ENCODE data around the gene FGF4.

The FGF4 gene

DNA sequence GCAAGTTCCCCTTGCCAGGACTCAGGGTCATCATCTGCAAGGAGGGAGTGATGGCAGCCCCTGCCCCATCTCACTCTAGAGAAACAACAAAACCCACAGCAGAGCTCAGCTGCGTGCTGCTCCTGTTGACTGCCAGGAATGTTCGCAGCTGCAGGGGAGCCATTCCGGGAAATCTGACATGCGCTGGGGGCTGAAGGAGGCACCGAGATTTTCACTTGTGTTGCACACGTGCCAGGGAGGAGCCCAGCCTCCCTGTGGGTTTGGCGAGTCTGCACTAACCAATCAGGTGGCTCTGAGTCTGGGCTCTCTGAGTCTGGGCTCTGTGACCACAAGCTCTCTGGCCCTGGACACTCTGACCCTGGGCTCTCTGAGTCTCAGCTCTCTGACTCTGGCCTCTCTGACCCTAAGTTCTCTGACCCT, 33.5 kb upstream of the FGF4 start:
- DNase-seq (ENCODE audit: low read depth): no peak
- H3K4me3 ChIP-seq (ENCODE audit: low read length): no peak overlapping the region
- no peak for TF ChIP-seq CTCF (IDR thresholded peaks at IDR 0.05; ENCODE audit: insufficient read depth, low read depth, low read length, missing control alignments)

DNA sequence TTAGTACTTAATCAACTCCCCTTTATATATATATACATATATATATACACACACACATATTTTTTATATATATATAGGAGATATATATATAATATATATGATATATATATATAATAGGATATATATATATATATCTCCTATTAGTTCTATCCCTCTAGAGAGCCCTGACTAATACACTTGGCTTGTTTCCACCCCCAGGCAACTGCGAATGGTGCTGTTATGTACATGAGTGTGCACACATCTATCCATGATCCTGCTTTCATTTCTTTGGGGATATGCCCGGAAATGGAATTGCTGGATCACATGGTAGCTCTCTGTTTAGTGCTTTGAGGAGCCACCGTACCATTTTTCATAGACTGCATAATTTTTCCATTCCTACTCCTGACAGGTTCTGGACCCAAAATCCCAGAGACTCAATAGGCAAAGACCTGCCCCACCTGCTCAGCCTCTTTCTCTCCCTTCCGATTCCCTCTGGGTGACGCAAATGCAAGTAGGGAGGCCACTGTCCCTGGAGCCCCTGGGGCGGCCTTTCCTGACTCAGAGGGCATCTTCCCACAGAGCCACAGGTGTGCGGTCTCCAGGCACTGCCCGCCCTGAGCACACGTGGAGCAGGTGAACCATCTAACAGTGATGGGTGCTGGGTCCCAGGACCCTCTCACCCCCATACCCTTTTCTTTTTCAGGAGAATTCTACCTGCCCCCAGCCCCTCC, 32.1 kb upstream of the FGF4 start:
- DNase-seq (ENCODE audit: low read depth): peak; percentile 33
- TF ChIP-seq CTCF (IDR thresholded peaks at IDR 0.05; ENCODE audit: insufficient read depth, low read depth, low read length, missing control alignments): no peak
- H3K4me3 ChIP-seq (ENCODE audit: low read length): no peak overlapping the region

- no peak overlapping the region for H3K4me3 ChIP-seq (ENCODE audit: low read length)
- DNase-seq (ENCODE audit: low read depth): no peak
- no peak for TF ChIP-seq CTCF (IDR thresholded peaks at IDR 0.05; ENCODE audit: insufficient read depth, low read depth, low read length, missing control alignments)
Observed at GRCh38 chr11:69804769-69805508, 29.8 kb upstream of the FGF4 start.

GRCh38 chr11:69803604-69804218, 28.6 kb upstream of the FGF4 start:
- DNase-seq (ENCODE audit: low read depth): no peak
- no peak for TF ChIP-seq CTCF (IDR thresholded peaks at IDR 0.05; ENCODE audit: insufficient read depth, low read depth, low read length, missing control alignments)
- no peak overlapping the region for H3K4me3 ChIP-seq (ENCODE audit: low read length)

DNA sequence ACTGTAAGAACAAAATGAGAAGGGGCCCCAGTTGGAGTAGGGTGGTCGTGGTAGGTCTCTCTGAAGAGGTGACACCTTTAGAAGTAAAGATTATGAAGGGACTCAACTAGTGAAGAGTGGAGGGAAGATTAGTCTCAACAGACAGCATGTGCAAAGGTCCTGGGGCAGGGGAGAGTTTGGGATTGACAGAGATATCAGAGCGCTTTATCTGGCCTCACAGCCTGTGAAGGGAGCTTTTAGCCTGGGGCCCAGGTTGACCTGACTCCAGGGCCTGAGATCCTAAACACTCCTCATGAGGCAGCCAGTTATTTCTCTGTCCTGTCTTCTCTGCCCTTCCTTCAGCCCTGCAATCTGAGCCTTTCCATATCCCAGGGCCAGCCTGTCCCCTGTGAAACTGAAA, 27.9 kb upstream of the FGF4 start:
- no peak for TF ChIP-seq CTCF (IDR thresholded peaks at IDR 0.05; ENCODE audit: insufficient read depth, low read depth, low read length, missing control alignments)
- H3K4me3 ChIP-seq (ENCODE audit: low read length): no peak overlapping the region
- no peak for DNase-seq (ENCODE audit: low read depth)

DNA sequence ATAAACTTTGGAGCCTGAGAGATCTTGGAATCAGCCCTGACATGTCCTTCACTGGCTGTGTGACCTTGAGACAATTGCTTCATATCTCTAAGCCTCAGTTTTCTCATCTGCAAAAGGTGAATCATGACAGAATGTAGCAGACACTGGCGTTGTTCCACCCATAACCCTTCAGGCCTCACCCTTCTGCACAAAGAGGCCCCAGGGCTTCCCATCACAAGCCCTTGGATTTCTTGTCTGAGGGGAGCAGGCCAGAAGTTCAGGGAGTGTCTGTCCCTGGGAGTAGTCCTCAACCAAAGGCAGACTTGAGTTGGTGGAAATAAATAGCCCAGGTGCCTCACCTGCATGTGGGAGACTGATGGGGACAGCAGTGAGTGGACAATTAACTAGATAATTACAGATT, 27.4 kb upstream of the FGF4 start:
- TF ChIP-seq CTCF (IDR thresholded peaks at IDR 0.05; ENCODE audit: insufficient read depth, low read depth, low read length, missing control alignments): no peak
- no peak for DNase-seq (ENCODE audit: low read depth)
- no peak overlapping the region for H3K4me3 ChIP-seq (ENCODE audit: low read length)

Data from epithelial cell of esophagus (primary cell).